SK-N-MC (cell line): ENCODE measurements around the gene TANC1.

Experiments
- EZH2 ChIP-seq: fragments of 200-600 bp; sonication (generic); IDR thresholded peaks from one replicate; pipeline ENCODE4 v1.6.1; 2017; ENCODE audit warnings: antibody characterized with exemption
- FOXP2 ChIP-seq: optimal IDR thresholded peaks from 2 replicates; pipeline ENCODE3; 2011; ENCODE audit warnings: mild to moderate bottlenecking, moderate library complexity; ENCODE audit not compliant: insufficient read depth; ENCODE audit errors: extremely low read length, control extremely low read depth
- POLR2AphosphoS5 ChIP-seq: IDR thresholded peaks from 2 replicates; pipeline ENCODE4 v1.6.1; 2012; ENCODE audit warnings: mild to moderate bottlenecking, low read depth, low read length, borderline replicate concordance

- TF ChIP-seq EZH2 (no peak), POLR2AphosphoS5 (no peak), FOXP2 (no peak)
Measured at GRCh38 chr2:159050426-159050825, 82.0 kb downstream of the TANC1 start.
